ENCODE measurements around the gene CEBPZ. TPM values are rescaled to one million over a fixed set of nuclear protein-coding genes. Genes with fewer than 3 reads are reported as not detected.
A peak's percentile ranks its signal among the peaks of the same experiment; 100 is the strongest.

Gene CEBPZ
- polyA plus RNA-seq, 1 donor: 34.9 TPM

- no peak for DNase-seq
These were observed 50.8 kb downstream of the CEBPZ start for GRCh38 chr2:37180640-37181039.

- no peak for DNase-seq
These were observed 51.3 kb downstream of the CEBPZ start for GRCh38 chr2:37180006-37180639.

GRCh38 chr2:37173741-37174140 is 57.7 kb downstream of the CEBPZ start:
- no peak for DNase-seq

GRCh38 chr2:37171624-37171950 is 59.8 kb downstream of the CEBPZ start:
- no peak for DNase-seq

- no peak for DNase-seq
These were observed 63.0 kb downstream of the CEBPZ start for GRCh38 chr2:37168217-37168981.

GRCh38 chr2:37167636-37168180 is 63.7 kb downstream of the CEBPZ start:
- DNase-seq: no peak

GRCh38 chr2:37164757-37165156 is 66.6 kb downstream of the CEBPZ start:
- no peak for DNase-seq

- DNase-seq: peak; percentile 87
These were observed 74.3 kb downstream of the CEBPZ start, which contains the start of gene EIF2AK2 for GRCh38 chr2:37156857-37157714. Gene EIF2AK2 (minus strand): TSS chr2:37156980. CDS start chr2:37147806, 9,174 bp downstream.

GRCh38 chr2:37156071-37156856 is 75.1 kb downstream of the CEBPZ start:
- DNase-seq: peak; percentile 81

- no peak for DNase-seq
These were observed 76.6 kb downstream of the CEBPZ start for GRCh38 chr2:37154785-37155184.

- no peak for DNase-seq
These were observed 78.2 kb downstream of the CEBPZ start for GRCh38 chr2:37153224-37153623.

Other genes with a start within 250 kb of the CEBPZ start
- 14.3 TPM for gene HEATR5B, start 147.2 kb downstream of the CEBPZ start, polyA plus RNA-seq (ENCODE audit: insufficient read length)
- 6.9 TPM for gene GPATCH11, start 147.1 kb downstream of the CEBPZ start, polyA plus RNA-seq (ENCODE audit: insufficient read length)
- 21.2 TPM for gene EIF2AK2, start 74.6 kb downstream of the CEBPZ start, polyA plus RNA-seq (ENCODE audit: insufficient read length)
- not detected for gene SULT6B1, start 42.9 kb downstream of the CEBPZ start, polyA plus RNA-seq (ENCODE audit: insufficient read length)
- gene CEBPZOS, start 35.1 kb downstream of the CEBPZ start, polyA plus RNA-seq (ENCODE audit: insufficient read length): 34.3 TPM
- gene NDUFAF7, start 62 bp upstream of the CEBPZ start, polyA plus RNA-seq (ENCODE audit: insufficient read length): 18.4 TPM
- 25.9 TPM for gene PRKD3, start 93.2 kb upstream of the CEBPZ start, polyA plus RNA-seq (ENCODE audit: insufficient read length)
- 8.4 TPM for gene QPCT, start 113.0 kb upstream of the CEBPZ start, polyA plus RNA-seq (ENCODE audit: insufficient read length)